Upper lobe of right lung (tissue), 1 donor: ENCODE data around the gene LAMB3. TPM values are rescaled to one million over a fixed set of nuclear protein-coding genes. Genes with fewer than 3 reads are reported as not detected.

Experiments
- ATAC-seq: fragments of 200-7000 bp; cut with Tn5 transposase; one replicate; pipeline ENCODE4 v1.9.1; 2020; ENCODE audit warnings: mild to moderate bottlenecking, moderate library complexity
- DNase-seq: peaks from one replicate; pipeline ENCODE4 v3.0.0-alpha.2; 2020
- H3K27ac ChIP-seq: fragments of 200-600 bp; one replicate; pipeline ENCODE4 v1.8.0; 2022
- H3K27me3 ChIP-seq: fragments of 200-600 bp; one replicate; pipeline ENCODE4 v1.8.0; 2022; ENCODE audit warnings: mild to moderate bottlenecking
- H3K36me3 ChIP-seq: fragments of 200-600 bp; one replicate; pipeline ENCODE4 v1.8.0; 2022
- H3K4me1 ChIP-seq: fragments of 200-600 bp; one replicate; pipeline ENCODE4 v1.8.0; 2022
- H3K4me3 ChIP-seq: fragments of 200-600 bp; one replicate; pipeline ENCODE4 v1.8.0; 2022; ENCODE audit warnings: mild to moderate bottlenecking
- H3K9me3 ChIP-seq: fragments of 200-600 bp; one replicate; pipeline ENCODE4 v1.8.0; 2022
- CTCF ChIP-seq: fragments of 200-600 bp; IDR thresholded peaks from one replicate; pipeline ENCODE4 v1.8.0; 2022; ENCODE audit warnings: antibody characterized with exemption
- intact Hi-C: fragments of 100-400 bp; cut with DNase I; formaldehyde crosslinking; loops from one replicate; pipeline ENCODE4 v1.11.0; 2022
- total RNA-seq: library from RNA; stranded (reverse); fragmentation: NEBNext Ultra II Directional; extraction: Animal tissue kit (Norgen Biotek cat#: 25700); gene quantifications from one replicate; pipeline ENCODE4 v1.2.1, GENCODE V29; 2021
- donor health status: DM: no; HTN: yes; CAD: no; lungs with severe emphysema.

Gene LAMB3
- total RNA-seq, 1 donor from 2014 or later: 83.3 TPM

DNA sequence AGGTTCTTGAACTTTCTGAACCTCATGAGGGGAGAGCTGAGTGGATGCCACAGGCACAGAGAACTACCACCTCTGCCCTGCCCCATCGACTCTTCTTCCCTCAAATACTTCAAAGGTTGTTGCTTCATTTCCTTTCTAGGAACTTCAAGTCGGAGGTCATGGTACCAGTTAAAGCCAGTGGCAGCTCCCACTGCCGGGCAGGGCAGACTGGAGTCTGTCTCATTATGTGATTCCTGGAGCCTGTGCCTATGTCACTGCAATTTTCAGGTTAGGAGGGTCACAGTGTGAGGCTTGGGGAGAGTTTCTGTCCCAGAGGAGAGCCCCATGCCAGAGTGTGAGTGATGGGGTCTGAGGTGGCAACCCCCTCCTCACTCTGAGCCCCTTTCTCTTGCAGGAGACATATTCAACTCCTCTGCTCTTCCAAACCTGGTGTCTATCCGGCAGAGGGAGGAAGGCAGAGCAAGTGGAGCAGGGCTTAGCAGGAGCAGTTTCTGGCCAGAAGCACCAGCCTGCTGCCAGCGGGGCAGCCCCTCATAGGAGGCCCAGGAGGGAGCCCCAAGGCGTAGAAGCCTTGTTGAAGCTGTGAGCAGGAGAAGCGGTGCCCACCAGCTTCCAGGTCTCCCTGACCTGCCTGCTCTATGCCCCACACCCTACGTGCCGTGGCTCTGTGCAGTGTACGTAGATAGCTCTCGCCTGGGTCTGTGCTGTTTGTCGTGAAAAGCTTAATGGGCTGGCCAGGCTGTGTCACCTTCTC lies 39.4 kb downstream of the LAMB3 start:
- no peaks in the 10 kb centered on the region for H3K4me1 ChIP-seq
- H3K27me3 ChIP-seq: no peaks in the 10 kb centered on the region
- intact Hi-C loops: no loop called here
- no peak overlapping the region for H3K27ac ChIP-seq
- no peak overlapping the region for H3K4me3 ChIP-seq
- no peak for TF ChIP-seq CTCF
- peak; percentile 56 for DNase-seq
- no peaks in the 10 kb centered on the region for H3K9me3 ChIP-seq
- peak; percentile 25 for ATAC-seq
- H3K36me3 ChIP-seq: no peaks in the 10 kb centered on the region

GRCh38 chr1:209611771-209612570 lies 40.3 kb downstream of the LAMB3 start:
- H3K4me1 ChIP-seq: no peaks in the 10 kb centered on the region
- DNase-seq (peak; percentile 9), ATAC-seq (no peak)
- H3K9me3 ChIP-seq: no peaks in the 10 kb centered on the region
- TF ChIP-seq CTCF: no peak
- intact Hi-C loops: no loop called here
- H3K27ac ChIP-seq: no peak overlapping the region
- no peaks in the 10 kb centered on the region for H3K27me3 ChIP-seq
- no peaks in the 10 kb centered on the region for H3K36me3 ChIP-seq
- H3K4me3 ChIP-seq: no peak overlapping the region

GRCh38 chr1:209610631-209610905 lies 41.7 kb downstream of the LAMB3 start:
- Histone ChIP-seq H3K4me3 (no peak overlapping the region), H3K9me3 (no peaks in the 10 kb centered on the region), H3K27ac (no peak overlapping the region), H3K36me3 (no peaks in the 10 kb centered on the region), H3K4me1 (no peaks in the 10 kb centered on the region), H3K27me3 (no peaks in the 10 kb centered on the region)
- TF ChIP-seq CTCF: no peak
- intact Hi-C loops: no loop called here
- ATAC-seq (no peak), DNase-seq (peak; percentile 3)

- no peak for ATAC-seq
- intact Hi-C loops: no loop called here
- H3K9me3 ChIP-seq: no peaks in the 10 kb centered on the region
- no peaks in the 10 kb centered on the region for H3K4me1 ChIP-seq
- peak; percentile 1 for DNase-seq
- H3K27ac ChIP-seq: no peak overlapping the region
- H3K4me3 ChIP-seq: no peak overlapping the region
- no peaks in the 10 kb centered on the region for H3K27me3 ChIP-seq
- H3K36me3 ChIP-seq: no peaks in the 10 kb centered on the region
- TF ChIP-seq CTCF: no peak
Measured at GRCh38 chr1:209609791-209610630, 42.2 kb downstream of the LAMB3 start.

GRCh38 chr1:209609041-209609790 lies 43.0 kb downstream of the LAMB3 start:
- no peak for TF ChIP-seq CTCF
- ATAC-seq (peak; percentile 37), DNase-seq (peak; percentile 79)
- Histone ChIP-seq H3K27ac (no peak overlapping the region), H3K36me3 (no peaks in the 10 kb centered on the region), H3K4me3 (no peak overlapping the region), H3K9me3 (no peaks in the 10 kb centered on the region), H3K27me3 (no peaks in the 10 kb centered on the region), H3K4me1 (no peaks in the 10 kb centered on the region)
- intact Hi-C loops: no loop called here
